Activated naive CD4-positive, alpha-beta T cell treated with anti-CD3 and anti-CD28 coated beads, Interleukin-2, amount 10 ng/mL, durations not matched to agents 5 hours and 36 hours (primary cell): ENCODE data around the gene CRIM1. TPM values are rescaled to one million over a fixed set of nuclear protein-coding genes. Genes with fewer than 3 reads are reported as not detected.

ENCODE experiments used
- total RNA-seq, 2 experiments: library from RNA; stranded (reverse); gene quantifications; one replicate each; pipeline ENCODE4 v1.2.3, GENCODE V29; 2021

CRIM1 gene, protein sequence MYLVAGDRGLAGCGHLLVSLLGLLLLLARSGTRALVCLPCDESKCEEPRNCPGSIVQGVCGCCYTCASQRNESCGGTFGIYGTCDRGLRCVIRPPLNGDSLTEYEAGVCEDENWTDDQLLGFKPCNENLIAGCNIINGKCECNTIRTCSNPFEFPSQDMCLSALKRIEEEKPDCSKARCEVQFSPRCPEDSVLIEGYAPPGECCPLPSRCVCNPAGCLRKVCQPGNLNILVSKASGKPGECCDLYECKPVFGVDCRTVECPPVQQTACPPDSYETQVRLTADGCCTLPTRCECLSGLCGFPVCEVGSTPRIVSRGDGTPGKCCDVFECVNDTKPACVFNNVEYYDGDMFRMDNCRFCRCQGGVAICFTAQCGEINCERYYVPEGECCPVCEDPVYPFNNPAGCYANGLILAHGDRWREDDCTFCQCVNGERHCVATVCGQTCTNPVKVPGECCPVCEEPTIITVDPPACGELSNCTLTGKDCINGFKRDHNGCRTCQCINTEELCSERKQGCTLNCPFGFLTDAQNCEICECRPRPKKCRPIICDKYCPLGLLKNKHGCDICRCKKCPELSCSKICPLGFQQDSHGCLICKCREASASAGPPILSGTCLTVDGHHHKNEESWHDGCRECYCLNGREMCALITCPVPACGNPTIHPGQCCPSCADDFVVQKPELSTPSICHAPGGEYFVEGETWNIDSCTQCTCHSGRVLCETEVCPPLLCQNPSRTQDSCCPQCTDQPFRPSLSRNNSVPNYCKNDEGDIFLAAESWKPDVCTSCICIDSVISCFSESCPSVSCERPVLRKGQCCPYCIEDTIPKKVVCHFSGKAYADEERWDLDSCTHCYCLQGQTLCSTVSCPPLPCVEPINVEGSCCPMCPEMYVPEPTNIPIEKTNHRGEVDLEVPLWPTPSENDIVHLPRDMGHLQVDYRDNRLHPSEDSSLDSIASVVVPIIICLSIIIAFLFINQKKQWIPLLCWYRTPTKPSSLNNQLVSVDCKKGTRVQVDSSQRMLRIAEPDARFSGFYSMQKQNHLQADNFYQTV
- 1 to 10 TPM; 4.2 to 4.9 TPM for total RNA-seq

DNA sequence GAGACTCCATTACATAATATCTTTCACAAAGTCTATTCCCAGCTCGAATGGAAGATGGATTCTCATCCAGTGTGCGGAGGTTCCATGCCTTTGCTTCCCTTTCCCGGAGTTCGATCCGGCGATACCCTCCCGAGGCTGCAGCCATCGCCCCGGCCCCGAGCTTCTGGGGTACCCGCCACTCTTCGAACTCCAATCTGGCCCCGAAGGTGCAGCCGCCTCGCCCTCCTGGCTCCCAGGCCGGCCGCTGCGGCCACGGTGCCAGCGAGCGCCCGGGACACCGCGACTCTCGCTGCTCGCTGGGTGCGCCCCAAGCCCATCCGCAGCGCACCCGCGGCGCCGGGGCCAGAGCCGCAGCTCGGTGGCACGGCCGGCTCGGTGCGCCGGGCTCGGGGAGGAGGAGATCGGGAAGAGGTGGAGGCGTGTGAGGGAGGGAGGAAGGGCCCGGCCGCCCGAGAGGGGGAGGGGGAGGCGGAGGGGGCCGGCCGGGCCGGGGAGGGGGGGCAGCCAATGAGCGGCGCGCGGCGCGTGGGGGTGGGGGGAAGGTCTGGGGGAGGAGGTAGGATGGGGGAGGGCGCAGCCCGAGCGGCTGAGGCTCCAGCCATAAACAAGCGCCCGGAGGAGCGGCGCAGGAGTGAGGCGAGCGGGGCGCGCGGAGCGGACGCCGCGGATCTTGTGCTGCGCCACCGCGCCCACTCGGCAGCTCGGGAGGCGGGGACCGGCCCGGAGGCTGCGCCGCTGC lies at the start of gene CRIM1:
Gene CRIM1 (plus strand): TSS at position 628 of the 739 bp plus-strand sequence. CDS start 515 bp downstream, outside the sequence.

DNA sequence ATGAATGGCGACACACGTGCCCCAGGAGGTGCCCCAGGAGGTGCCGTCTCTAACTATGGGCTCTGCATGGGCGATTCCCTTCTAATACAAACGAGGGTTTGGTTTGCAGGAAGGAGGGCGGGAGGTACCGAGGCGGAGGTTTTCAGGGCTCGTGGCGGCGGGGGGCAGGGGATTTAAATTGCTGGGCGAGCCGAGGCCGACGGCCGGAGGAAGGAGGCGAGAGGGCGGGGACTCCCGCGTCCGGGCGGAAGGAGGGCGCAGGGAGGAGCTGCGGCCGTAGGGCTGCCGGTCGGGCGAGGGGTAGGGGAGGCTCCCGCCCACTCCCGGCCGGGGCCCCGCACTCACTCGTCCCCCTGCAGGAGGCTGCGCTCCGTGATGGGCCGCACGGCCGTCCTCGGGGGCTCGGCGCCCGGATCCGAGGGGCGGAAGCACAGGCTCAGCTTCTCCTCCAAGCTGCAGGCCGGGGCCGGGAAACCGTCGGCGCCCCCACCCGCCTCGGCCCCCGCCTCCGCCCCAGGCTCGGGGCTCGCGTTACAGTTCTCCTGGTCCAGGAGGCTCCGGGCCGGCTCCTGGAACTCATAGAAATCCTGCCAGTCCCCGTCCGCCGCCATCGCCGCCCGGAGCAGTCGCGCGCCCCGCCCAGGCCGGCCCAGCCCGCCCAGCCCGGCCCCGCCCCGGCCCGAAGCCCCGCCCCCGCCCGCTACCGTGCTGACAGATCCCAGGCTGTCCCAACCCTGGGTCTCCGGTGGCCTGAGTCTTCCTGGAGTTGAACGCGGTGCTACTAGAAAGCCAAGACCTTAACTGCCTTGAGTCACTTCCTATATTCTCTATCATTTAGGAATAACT lies 242.2 kb downstream of the CRIM1 start, which contains the start of gene FEZ2:
Gene FEZ2 (minus strand): TSS at position 637 of the 846 bp plus-strand sequence. CDS start 26 bp downstream, at position 611.

Other genes starting within 250 kb of the CRIM1 start
- 10 to 100 TPM; 17.2 to 17.5 TPM for gene FEZ2, start 242.4 kb downstream of the CRIM1 start, total RNA-seq